Left lung (tissue), 10 donors: ENCODE measurements around the gene MDFIC. TPM values are rescaled to one million over a fixed set of nuclear protein-coding genes. Genes with fewer than 3 reads are reported as not detected.
A peak's percentile ranks its signal among the peaks of the same experiment; 100 is the strongest.

Experiments
- ATAC-seq: fragments of 200-7000 bp; cut with Tn5 transposase; one replicate; pipeline ENCODE4 v1.9.1; 2020; ENCODE audit warnings: moderate library complexity
- DNase-seq, 4 donors: peaks; one replicate each; pipeline ENCODE4 v3.0.0-alpha.2; 2013 to 2020
- H3K27ac ChIP-seq, 2 donors: fragments of 200-600 bp; sonication (generic) in 1 of 2; one replicate each; pipeline versions ENCODE4 v1.5.0 to v1.8.0; 2020 to 2021
- H3K27me3 ChIP-seq, 2 donors: fragments of 200-600 bp; sonication (generic) in 1 of 2; one replicate each; pipeline versions ENCODE4 v1.5.0 to v1.8.0; 2020 to 2021
- H3K36me3 ChIP-seq, 2 donors: fragments of 200-600 bp; sonication (generic) in 1 of 2; one replicate each; pipeline versions ENCODE4 v1.5.0 to v1.8.0; 2020 to 2021
- H3K4me1 ChIP-seq, 2 donors: fragments of 200-600 bp; one replicate each; pipeline ENCODE4 v1.8.0; 2021
- H3K4me3 ChIP-seq, 2 donors: fragments of 200-600 bp; sonication (generic) in 1 of 2; one replicate each; pipeline versions ENCODE4 v1.5.0 to v1.8.0; 2020 to 2021; ENCODE audit warnings: mild to moderate bottlenecking in 1 of 2
- H3K9me3 ChIP-seq, 2 donors: fragments of 200-600 bp; sonication (generic) in 1 of 2; one replicate each; pipeline versions ENCODE4 v1.5.0 to v1.8.0; 2020 to 2021
- CTCF ChIP-seq, 2 donors: fragments of 200-600 bp; sonication (generic) in 1 of 2; IDR thresholded peaks; one replicate each; pipeline versions ENCODE4 v1.5.0 to v1.8.0; 2021; ENCODE audit warnings: antibody characterized with exemption in 2 of 2
- intact Hi-C, 2 donors: fragments of 100-400 bp; cut with DNase I; formaldehyde crosslinking; loops; one replicate each; pipeline versions ENCODE4 v1.11.2 to v1.14.2; 2022
- polyA plus RNA-seq, 6 donors: library from polyadenylated mRNA; unstranded; fragments of 120-200 nt; gene quantifications; one replicate each; pipeline ENCODE4 v1.2.1, GENCODE V29; 2013; ENCODE audit not compliant: insufficient read length in 6 of 6
- total RNA-seq, 2 donors: library from RNA; stranded (reverse); fragmentation: NEBNext Ultra II Directional; extraction: Animal tissue kit (Norgen Biotek cat#: 25700); gene quantifications; one replicate each; pipeline ENCODE4 v1.2.1, GENCODE V29; 2021
- donor health status: DM: no; HTN: yes; CAD: no.
- donor health status: DM: no; HTN: no; CAD: no.

Gene MDFIC
- total and polyA plus RNA-seq, 8 donors = 30.8 to 64.4 (median 57.9) TPM

DNA sequence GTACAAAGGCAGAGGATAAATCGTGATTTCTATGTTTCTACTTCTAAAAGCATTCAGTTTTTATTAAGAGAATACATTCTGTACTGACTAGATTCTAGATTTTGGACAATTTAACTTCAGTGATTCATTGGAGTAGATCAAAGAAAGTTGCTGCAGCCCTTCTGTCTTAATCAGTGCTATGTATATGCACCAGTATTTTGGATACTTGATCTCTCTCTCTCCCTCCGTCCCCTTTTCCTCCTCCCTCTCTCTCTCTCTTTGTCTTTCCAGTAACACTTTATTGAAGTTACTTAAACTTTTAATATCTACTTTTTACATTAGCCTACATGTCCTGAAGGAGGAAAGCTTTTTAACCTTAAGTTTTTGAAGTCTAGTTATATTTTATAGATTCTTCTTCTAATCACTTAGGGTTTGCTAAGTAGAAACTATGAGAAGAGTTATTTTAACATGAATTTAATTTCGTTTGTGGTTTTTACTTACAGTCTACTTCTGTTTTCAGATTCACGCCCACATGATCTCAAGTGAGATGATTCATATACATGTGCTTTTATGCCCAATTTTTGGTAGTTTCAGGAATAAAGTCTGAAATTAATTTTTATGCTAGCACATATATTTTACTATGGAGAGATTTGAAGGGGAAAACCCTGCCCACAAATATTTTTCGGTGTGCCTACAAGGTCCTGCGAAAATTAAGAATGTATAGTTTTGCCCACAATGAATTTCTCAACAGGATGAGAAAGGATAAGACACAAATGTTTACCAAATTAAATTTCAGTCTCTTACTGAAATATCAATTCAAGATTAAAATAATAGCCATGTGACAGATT is 9.1 kb downstream of the MDFIC start:
- intact Hi-C loops = loop anchor here in 1 of 2 donors (10.0 kb wide), 1 partner anchor 74 kb away; no protein-coding TSS in a partner anchor
- Histone ChIP-seq H3K27ac (peak overlapping the region; percentile 68 to 69), H3K27me3 (no peaks in the 10 kb centered on the region), H3K4me1 (peaks cover 35 to 93% of the 10 kb centered on the region in 2 donors), H3K4me3 (no peak overlapping the region), H3K9me3 (no peaks in the 10 kb centered on the region), H3K36me3 (no peaks in the 10 kb centered on the region)
- no peak for TF ChIP-seq CTCF (IDR thresholded peaks at IDR 0.05)
- no peak for DNase-seq
- ATAC-seq = peak; percentile 47

DNA sequence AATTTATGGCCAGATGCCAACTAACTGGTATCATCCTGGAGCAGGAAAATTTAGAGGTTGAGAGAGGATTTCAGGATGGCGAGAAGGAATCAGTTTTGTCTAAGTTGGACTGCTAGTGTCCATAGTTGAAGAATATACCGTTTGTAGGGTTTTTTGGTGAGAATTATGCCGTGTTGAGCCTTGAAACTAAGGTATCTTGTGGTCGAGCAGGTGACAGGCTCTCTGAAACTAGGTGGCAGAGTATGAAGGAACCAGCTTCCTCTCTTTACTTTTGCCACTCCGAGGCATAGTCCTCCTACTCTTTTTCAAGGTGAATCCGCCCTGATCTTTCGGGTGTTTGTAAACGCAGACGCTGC is 9.7 kb downstream of the MDFIC start:
- TF ChIP-seq CTCF (IDR thresholded peaks at IDR 0.05) = no peak
- ATAC-seq = no peak
- no peak overlapping the region for H3K4me3 ChIP-seq
- intact Hi-C loops = loop anchor here in 1 of 2 donors (10.0 kb wide), 1 partner anchor 73 kb away; no protein-coding TSS in a partner anchor
- peaks cover 35 to 93% of the 10 kb centered on the region in 2 donors for H3K4me1 ChIP-seq
- no peaks in the 10 kb centered on the region for H3K27me3 ChIP-seq
- H3K36me3 ChIP-seq = no peaks in the 10 kb centered on the region
- no peaks in the 10 kb centered on the region for H3K9me3 ChIP-seq
- H3K27ac ChIP-seq = peak overlapping the region; percentile 44 to 68
- DNase-seq = no peak

GRCh38 chr7:114932991-114933390 is 11.1 kb downstream of the MDFIC start:
- intact Hi-C loops = loop anchor here in 1 of 2 donors (10.0 kb wide), 1 partner anchor 72 kb away; no protein-coding TSS in a partner anchor
- ATAC-seq = peak; percentile 33
- H3K27me3 ChIP-seq = no peaks in the 10 kb centered on the region
- no peaks in the 10 kb centered on the region for H3K9me3 ChIP-seq
- peak overlapping the region in 1 of 2 donors; percentile 64 for H3K27ac ChIP-seq
- no peak for TF ChIP-seq CTCF (IDR thresholded peaks at IDR 0.05)
- H3K4me3 ChIP-seq = no peak overlapping the region
- DNase-seq = no peak
- peaks cover 35 to 92% of the 10 kb centered on the region in 2 donors for H3K4me1 ChIP-seq
- no peaks in the 10 kb centered on the region for H3K36me3 ChIP-seq

DNA sequence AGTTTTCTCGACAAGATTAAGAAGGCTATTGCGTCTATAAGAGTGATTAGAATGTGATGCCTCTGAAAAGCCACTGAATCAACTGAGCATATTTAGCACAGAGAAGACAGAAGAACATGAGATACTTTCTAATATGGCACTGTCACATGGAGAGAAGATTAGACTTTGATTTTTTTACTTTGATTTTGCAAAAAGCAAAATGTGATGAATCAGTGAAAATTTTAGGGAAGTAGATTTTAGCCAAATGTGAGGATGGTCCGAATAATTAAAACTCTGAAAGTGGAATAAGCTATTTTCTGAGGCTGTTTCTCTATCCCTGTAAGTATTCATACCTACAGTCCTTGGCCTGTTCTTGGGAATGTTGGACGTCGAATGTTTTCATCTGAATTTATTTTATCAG is 11.8 kb downstream of the MDFIC start:
- peaks cover 35 to 86% of the 10 kb centered on the region in 2 donors for H3K4me1 ChIP-seq

More for the DNA sequence above, 11.8 kb downstream of the MDFIC start:
- ATAC-seq (no peak), DNase-seq (no peak)
- no peak for TF ChIP-seq CTCF (IDR thresholded peaks at IDR 0.05)
- intact Hi-C loops = loop anchor here in 1 of 2 donors (10.0 kb wide), 1 partner anchor 71 kb away; no protein-coding TSS in a partner anchor
- H3K9me3 ChIP-seq = no peaks in the 10 kb centered on the region
- no peaks in the 10 kb centered on the region for H3K27me3 ChIP-seq
- H3K27ac ChIP-seq = peak overlapping the region; percentile 1 to 64
- H3K36me3 ChIP-seq = no peaks in the 10 kb centered on the region
- no peak overlapping the region for H3K4me3 ChIP-seq
